GM12872 (cell line): ENCODE data around the gene ABCG2.

Experiments
- TF ChIP-seq, protein P1 (sequence below): IDR thresholded peaks from 3 replicates; pipeline ENCODE4 v1.5.1; 2011; ENCODE audit warnings: low read depth, mild to moderate bottlenecking, low read length, moderate library complexity; ENCODE audit not compliant: insufficient read depth

The ABCG2 gene

DNA sequence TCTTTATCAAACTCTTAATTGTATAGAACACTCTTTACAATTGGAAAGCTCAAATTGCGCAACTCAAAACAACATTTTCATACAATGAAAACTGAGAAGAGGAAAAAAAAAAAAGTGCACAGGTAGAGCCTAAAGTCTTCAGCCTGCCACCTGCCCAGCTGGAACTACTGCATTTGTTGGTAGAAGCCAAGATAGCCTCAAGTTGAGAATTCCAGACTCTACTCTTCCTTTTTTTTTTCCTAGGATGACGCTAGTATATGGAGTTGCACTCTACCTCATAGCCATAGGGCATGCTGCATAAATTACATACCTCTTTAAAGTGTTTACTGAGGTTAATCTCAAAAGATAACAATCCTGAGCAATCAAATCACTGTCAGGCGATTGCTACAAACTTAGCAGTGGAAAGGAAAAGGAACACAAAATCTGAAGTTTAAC is 13.6 kb downstream of the ABCG2 start:
- TF ChIP-seq, protein P1, sequence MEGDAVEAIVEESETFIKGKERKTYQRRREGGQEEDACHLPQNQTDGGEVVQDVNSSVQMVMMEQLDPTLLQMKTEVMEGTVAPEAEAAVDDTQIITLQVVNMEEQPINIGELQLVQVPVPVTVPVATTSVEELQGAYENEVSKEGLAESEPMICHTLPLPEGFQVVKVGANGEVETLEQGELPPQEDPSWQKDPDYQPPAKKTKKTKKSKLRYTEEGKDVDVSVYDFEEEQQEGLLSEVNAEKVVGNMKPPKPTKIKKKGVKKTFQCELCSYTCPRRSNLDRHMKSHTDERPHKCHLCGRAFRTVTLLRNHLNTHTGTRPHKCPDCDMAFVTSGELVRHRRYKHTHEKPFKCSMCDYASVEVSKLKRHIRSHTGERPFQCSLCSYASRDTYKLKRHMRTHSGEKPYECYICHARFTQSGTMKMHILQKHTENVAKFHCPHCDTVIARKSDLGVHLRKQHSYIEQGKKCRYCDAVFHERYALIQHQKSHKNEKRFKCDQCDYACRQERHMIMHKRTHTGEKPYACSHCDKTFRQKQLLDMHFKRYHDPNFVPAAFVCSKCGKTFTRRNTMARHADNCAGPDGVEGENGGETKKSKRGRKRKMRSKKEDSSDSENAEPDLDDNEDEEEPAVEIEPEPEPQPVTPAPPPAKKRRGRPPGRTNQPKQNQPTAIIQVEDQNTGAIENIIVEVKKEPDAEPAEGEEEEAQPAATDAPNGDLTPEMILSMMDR: no peak

- TF ChIP-seq, protein P1: no peak
These were observed 14.4 kb downstream of the ABCG2 start for GRCh38 chr4:88144048-88144447.

DNA sequence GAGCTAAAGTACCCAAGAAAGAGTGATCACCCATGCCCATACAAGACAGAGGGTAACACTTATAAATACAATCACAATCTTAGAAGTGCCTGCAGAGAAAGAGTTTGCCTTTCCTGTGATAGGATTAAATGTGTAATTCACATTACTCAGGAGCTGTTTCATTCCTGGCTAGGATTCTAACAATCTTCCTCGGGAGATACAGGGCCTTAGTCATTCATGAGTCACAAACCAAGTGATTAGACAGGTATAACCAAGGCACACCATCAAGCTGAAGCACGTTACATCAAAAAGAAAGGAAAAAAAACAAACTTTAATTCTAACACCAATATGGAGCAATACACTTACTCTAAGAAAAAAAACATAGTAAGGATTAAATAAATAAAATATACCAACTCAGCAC is 14.9 kb downstream of the ABCG2 start:
- TF ChIP-seq, protein P1: no peak

DNA sequence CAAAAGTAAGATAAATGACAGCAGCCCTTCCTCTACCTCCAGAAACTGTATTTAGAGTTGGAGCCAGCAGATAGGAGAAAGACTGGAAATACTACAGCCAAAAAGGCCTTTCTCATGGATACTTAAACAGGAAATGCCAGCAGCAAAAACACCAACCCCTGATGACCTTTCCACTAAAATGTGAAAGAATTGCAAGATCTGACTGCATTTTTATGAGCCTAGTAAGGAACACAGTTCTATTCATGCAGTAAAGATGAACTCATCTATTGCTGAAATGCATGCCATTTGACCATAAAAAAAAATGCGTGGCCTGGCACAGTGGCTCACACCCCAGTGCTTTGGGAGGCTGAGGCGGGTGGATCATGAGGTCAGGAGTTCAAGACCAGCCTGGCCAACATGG is 19.9 kb downstream of the ABCG2 start:
- TF ChIP-seq, protein P1: no peak

DNA sequence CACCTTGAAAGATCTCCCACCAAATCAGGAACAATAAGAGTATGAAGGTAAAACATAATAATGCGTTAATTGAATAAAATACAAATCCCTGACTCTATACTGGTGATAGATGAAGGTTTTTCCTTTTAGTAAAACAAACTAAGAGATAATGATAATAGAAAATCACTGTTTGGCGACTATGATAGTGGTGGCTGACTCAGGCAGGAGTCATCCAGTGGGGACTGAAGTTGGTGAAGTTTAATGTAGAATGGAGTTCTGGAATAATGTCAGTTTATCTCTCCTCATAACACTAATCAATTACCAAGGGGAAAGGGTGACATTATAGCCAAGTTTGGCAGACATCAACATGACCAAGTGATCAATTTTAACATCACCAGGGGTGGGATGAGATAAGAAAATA is 21.3 kb downstream of the ABCG2 start:
- TF ChIP-seq, protein P1: no peak

GRCh38 chr4:88136249-88136648 is 22.2 kb downstream of the ABCG2 start:
- TF ChIP-seq, protein P1: no peak

DNA sequence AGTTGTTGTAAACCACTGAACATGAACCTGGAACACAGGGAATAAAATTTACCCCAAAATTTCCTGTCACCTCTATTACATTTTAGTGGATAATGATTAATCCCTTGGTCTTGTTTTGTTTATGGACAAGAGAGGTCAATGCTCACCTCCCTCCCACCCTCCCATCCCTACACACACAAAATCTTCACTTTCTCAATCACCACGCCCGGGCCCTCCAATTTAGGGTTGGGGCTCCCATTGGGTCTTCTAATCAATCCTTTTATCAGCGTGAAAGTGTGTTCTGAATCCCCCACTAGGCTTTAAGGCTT is 23.1 kb downstream of the ABCG2 start:
- TF ChIP-seq, protein P1: no peak

GRCh38 chr4:88134536-88135355 is 23.7 kb downstream of the ABCG2 start:
- TF ChIP-seq, protein P1: no peak
